ENCODE data around the gene MRPL24.

GRCh38 chr1:156786640-156787039 lies 45.8 kb upstream of the MRPL24 start:
- TF ChIP-seq CTCF (IDR thresholded peaks at IDR 0.05 in 4 of 5, conservative IDR thresholded peaks at IDR 0.05 in 1 of 5) = no peak
- TF ChIP-seq POLR2A (IDR thresholded peaks at IDR 0.05) = no peak

All from gastrocnemius medialis (tissue), 4 donors.